Astrocyte of the cerebellum (primary cell): ENCODE measurements around the gene NIBAN1.

Experiments
- DNase-seq: peaks from one replicate; pipeline ENCODE4 v3.0.0-alpha.2; 2011; ENCODE audit warnings: low read depth
- H3K4me3 ChIP-seq: 2 replicates; pipeline ENCODE4 v1.5.1; 2011; ENCODE audit warnings: mild to moderate bottlenecking, low read depth, low read length, moderate library complexity
- in situ Hi-C: cut with HindIII; loops from 2 replicates; pipeline ENCODE4 v1.10.0; 2017; ENCODE audit warnings: low sequenced_read_pairs
- TF ChIP-seq, protein P1 (sequence below): IDR thresholded peaks from 2 replicates; pipeline ENCODE4 v1.5.1; 2012; ENCODE audit warnings: low read length, low read depth, moderate library complexity, mild to moderate bottlenecking; ENCODE audit errors: missing control alignments

Gene NIBAN1

DNA sequence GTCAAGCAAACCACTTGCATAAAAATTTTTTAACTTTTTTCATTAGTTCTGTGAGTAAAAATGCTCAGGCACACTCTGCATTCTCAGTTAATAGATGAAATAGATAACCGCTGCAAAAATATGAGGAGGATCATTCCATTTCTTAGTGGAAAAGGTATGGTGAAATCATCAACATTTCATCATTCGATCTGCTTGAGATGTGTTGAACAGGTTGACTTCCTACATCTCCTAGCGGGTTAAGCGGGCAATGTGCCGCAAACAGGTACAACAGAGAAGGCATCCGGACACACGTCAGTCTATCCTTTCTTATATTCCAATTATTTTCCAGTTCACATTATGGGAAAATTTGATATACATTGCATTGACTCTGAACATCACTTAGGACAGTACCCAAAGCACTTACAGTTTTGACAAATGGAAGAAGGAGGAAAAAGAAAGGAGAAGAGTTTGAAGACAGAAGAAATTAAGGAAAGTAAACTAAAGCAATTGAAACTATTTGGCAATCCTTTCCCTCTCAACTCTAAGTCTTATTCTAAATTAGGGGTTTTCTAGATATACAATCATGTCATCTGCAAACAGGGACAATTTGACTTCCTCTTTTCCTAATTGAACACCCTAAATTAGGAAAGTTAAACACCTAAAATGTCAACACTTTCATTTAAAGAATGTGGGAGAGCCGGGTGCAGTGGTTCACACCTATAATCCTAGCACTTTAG lies 33.5 kb downstream of the NIBAN1 start:
- no peak for DNase-seq
- no peak overlapping the region for H3K4me3 ChIP-seq
- in situ Hi-C loops = no loop called here
- TF ChIP-seq, protein P1, sequence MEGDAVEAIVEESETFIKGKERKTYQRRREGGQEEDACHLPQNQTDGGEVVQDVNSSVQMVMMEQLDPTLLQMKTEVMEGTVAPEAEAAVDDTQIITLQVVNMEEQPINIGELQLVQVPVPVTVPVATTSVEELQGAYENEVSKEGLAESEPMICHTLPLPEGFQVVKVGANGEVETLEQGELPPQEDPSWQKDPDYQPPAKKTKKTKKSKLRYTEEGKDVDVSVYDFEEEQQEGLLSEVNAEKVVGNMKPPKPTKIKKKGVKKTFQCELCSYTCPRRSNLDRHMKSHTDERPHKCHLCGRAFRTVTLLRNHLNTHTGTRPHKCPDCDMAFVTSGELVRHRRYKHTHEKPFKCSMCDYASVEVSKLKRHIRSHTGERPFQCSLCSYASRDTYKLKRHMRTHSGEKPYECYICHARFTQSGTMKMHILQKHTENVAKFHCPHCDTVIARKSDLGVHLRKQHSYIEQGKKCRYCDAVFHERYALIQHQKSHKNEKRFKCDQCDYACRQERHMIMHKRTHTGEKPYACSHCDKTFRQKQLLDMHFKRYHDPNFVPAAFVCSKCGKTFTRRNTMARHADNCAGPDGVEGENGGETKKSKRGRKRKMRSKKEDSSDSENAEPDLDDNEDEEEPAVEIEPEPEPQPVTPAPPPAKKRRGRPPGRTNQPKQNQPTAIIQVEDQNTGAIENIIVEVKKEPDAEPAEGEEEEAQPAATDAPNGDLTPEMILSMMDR = no peak

DNA sequence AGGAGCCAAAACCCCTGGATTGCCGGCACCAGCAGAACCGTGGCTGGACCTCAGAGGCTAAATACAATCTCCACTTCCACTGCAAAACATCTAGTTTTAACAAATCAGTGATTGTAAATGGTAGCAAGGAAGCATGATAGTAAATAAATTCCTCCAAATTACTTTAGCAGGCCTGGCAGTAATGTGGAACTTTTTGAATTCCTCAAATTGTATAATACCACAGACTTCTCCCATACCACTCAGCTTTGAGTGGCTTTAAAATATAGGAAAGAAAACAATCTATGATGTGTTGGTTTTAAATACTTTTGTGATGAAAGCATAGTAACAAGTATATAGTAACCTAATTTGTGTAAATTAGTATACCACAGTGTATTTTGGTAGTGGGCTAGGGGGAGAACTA lies 34.1 kb downstream of the NIBAN1 start:
- TF ChIP-seq, protein P1 = no peak
- H3K4me3 ChIP-seq = no peak overlapping the region
- in situ Hi-C loops = no loop called here
- no peak for DNase-seq

DNA sequence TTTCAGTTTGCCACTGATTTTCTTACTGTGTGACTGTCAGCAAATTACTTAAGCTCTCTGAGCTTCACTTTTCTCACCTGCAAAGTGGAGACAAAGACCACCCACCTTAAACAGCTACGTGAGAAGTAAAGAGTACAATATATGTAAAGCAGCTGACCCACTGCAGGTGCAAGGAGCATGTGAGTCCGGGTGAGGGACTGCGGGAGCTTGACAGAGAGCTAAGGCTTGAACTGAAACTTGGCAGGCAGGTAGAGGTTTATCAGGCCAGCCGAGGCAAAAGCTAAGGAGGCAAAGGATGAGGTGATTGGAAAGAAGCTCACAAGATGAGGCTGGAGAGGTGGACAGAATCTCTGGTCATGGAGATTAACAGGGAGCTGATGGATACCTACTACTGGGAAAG lies 36.6 kb downstream of the NIBAN1 start:
- TF ChIP-seq, protein P1 = no peak
- in situ Hi-C loops = no loop called here
- no peak overlapping the region for H3K4me3 ChIP-seq
- no peak for DNase-seq

DNA sequence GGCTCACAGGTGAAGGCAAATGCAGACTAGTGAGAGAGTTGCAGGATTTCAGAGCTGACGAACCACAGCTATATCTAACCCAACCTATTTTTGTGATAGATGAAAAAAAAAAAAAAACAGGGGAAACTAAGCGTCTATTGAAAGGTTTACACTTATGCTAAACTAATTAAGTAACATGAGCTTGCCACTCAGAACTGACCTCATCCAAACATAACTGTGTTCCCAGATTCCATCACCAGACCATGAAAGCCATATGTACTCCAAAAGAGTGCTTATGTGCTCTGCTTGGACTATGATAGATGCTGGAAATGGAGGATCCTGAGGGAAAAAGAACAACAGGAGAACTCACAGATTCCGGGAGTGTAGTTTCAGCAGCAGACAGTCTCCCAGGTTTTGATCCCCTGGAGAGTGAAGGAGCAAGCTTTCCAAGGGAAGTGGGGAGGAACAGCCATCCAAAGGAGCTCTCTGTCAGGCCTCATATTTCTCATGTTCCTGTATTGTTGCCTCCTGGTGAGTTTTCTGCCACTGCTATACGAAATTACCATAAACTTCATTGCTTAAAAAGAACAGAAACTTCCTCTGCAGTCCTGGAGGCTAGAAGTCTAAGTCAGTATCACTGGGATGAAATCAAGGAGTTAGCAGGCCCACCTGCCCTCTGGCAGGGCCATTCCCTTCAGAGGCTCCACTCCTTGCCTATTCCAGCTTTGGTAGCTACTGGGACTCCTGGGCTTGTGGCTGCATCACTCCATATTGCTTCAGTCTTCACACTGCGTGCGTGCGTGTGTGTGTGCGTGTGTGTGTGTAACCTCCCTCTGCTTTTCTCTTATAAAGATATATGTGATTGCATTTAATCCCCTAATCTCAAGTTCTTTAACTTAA lies 38.1 kb downstream of the NIBAN1 start:
- H3K4me3 ChIP-seq = no peak overlapping the region
- TF ChIP-seq, protein P1 = no peak
- no peak for DNase-seq
- in situ Hi-C loops = no loop called here

DNA sequence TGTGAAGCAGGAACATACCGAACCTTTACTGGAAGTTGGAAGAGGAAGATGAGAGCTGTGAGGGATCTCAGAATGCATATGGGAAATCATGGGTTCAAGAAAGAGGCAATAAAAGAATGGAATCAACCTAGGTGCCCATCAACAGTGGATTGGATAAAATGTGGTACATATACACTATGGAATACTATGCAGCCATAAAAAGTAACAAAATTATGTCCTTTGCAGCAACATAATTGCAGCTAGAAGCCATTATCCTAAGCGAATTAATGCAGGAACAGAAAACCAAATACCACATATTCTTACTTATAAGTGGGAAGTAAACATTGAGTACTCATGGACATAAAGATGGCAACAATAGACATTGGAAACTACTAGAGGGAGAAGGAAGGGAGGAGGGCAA lies 40.4 kb downstream of the NIBAN1 start:
- TF ChIP-seq, protein P1 = no peak
- H3K4me3 ChIP-seq = no peak overlapping the region
- no peak for DNase-seq
- in situ Hi-C loops = no loop called here

DNA sequence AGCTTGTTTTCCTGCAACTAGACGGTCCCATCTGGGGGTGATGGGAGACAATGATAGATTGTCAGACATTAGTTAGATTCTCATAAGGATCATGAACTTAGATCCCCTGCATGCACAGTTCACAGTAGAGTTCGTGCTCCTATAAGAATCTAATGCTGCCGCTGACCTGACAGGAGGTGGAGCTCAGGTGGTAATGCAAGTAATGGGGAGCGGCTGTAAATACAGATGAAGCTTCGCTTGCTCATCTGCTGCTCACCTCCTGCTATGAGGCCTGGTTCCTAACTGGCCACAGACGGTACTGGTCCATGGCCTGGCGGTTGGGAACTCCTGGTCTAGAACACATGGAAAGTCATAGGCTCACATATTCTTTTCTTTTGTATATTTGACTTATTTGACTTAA lies 42.0 kb downstream of the NIBAN1 start:
- DNase-seq = no peak
- TF ChIP-seq, protein P1 = no peak
- in situ Hi-C loops = no loop called here

More for the DNA sequence above, 42.0 kb downstream of the NIBAN1 start:
- no peak overlapping the region for H3K4me3 ChIP-seq
